RWPE2 (cell line): ENCODE measurements around the gene ARL6IP5.

Experiments
- ATAC-seq: fragments of 200-7000 bp; cut with Tn5 transposase; 3 replicates; pipeline ENCODE4 v1.9.1; 2021; ENCODE audit warnings: low read depth
- DNase-seq: peaks from one replicate; pipeline ENCODE4 v3.0.0-alpha.2; 2020; ENCODE audit warnings: low spot score
- H3K27ac ChIP-seq: fragments of 450-650 bp; 2 replicates; pipeline ENCODE4 v1.5.1; 2017; ENCODE audit warnings: mild to moderate bottlenecking; ENCODE audit not compliant: poor library complexity, severe bottlenecking
- H3K27me3 ChIP-seq: fragments of 250-450 bp; sonication (Bioruptor Pico); 2 replicates; pipeline ENCODE4 v1.5.1; 2021; ENCODE audit warnings: mild to moderate bottlenecking, moderate library complexity; ENCODE audit not compliant: insufficient read depth, poor library complexity, severe bottlenecking
- H3K36me3 ChIP-seq: fragments of 250-450 bp; sonication (Bioruptor Pico); 2 replicates; pipeline ENCODE4 v1.5.1; 2020; ENCODE audit warnings: low read depth, mild to moderate bottlenecking, moderate library complexity
- H3K4me1 ChIP-seq: fragments of 250-450 bp; sonication (Bioruptor Pico); 2 replicates; pipeline ENCODE4 v1.5.1; 2021; ENCODE audit warnings: mild to moderate bottlenecking, moderate library complexity; ENCODE audit not compliant: insufficient read depth, poor library complexity, severe bottlenecking
- H3K4me3 ChIP-seq: fragments of 250-450 bp; sonication (Bioruptor Pico); 2 replicates; pipeline ENCODE4 v1.5.1; 2021; ENCODE audit warnings: mild to moderate bottlenecking, moderate library complexity; ENCODE audit not compliant: severe bottlenecking
- H3K9me3 ChIP-seq: fragments of 250-450 bp; sonication (Bioruptor Pico); 2 replicates; pipeline ENCODE4 v1.5.1; 2021; ENCODE audit warnings: mild to moderate bottlenecking, moderate library complexity; ENCODE audit not compliant: severe bottlenecking
- TF ChIP-seq, protein P1 (sequence below): fragments of 450-650 bp; IDR thresholded peaks from one replicate; pipeline ENCODE4 v1.5.1; 2017; ENCODE audit warnings: mild to moderate bottlenecking, moderate library complexity; ENCODE audit not compliant: poor library complexity, severe bottlenecking

ARL6IP5 gene

DNA sequence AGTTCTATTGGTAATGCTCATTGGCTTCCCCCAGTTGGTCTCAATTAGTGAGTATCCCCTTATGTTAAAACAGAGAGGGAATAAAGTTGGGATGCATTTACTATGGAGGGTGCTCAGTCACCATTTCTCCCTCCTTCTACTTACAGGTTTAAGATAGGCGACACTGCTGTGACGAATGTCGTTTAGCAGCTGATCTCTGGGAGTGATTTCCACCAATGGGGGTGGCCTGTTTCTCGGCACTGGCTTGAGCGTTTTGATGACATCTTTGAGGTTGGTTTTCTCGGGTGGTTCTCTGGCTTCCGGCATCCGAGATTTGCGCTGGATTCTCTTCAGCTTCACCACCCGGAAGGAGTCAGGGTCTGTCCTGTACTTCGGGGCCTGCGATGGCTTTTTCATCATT is 33.8 kb downstream of the ARL6IP5 start:
- Histone ChIP-seq H3K27me3 (no peaks in the 10 kb centered on the region), H3K4me3 (no peak overlapping the region), H3K36me3 (no peaks in the 10 kb centered on the region), H3K9me3 (no peaks in the 10 kb centered on the region), H3K4me1 (peaks cover 12% of the 10 kb centered on the region), H3K27ac (no peak overlapping the region)
- DNase-seq (no peak), ATAC-seq (no peak)
- TF ChIP-seq, protein P1, sequence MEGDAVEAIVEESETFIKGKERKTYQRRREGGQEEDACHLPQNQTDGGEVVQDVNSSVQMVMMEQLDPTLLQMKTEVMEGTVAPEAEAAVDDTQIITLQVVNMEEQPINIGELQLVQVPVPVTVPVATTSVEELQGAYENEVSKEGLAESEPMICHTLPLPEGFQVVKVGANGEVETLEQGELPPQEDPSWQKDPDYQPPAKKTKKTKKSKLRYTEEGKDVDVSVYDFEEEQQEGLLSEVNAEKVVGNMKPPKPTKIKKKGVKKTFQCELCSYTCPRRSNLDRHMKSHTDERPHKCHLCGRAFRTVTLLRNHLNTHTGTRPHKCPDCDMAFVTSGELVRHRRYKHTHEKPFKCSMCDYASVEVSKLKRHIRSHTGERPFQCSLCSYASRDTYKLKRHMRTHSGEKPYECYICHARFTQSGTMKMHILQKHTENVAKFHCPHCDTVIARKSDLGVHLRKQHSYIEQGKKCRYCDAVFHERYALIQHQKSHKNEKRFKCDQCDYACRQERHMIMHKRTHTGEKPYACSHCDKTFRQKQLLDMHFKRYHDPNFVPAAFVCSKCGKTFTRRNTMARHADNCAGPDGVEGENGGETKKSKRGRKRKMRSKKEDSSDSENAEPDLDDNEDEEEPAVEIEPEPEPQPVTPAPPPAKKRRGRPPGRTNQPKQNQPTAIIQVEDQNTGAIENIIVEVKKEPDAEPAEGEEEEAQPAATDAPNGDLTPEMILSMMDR, result no peak

DNA sequence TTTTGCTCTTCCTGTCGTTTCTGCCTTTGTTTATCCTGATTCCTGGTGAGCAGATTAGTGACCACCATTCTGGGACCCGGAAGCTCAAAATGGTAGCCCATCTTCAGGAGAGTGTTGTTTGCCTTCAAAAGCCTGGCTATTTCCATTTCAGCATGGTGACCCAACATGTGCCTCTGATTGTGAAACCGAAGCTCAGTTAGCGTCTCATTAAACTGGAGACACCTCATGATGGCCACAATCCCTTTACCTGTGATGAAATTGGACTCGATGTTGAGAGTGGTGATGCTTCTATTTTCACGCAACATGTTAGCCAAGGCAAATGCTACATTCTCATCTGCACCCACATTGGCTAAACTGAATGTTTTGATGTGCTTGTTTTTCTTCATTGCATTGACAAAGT is 34.4 kb downstream of the ARL6IP5 start:
- no peaks in the 10 kb centered on the region for H3K36me3 ChIP-seq
- no peak overlapping the region for H3K4me3 ChIP-seq
- H3K4me1 ChIP-seq, result peaks cover 12% of the 10 kb centered on the region
- DNase-seq (no peak), ATAC-seq (no peak)
- TF ChIP-seq, protein P1, result no peak
- no peak overlapping the region for H3K27ac ChIP-seq
- no peaks in the 10 kb centered on the region for H3K9me3 ChIP-seq
- H3K27me3 ChIP-seq, result no peaks in the 10 kb centered on the region

DNA sequence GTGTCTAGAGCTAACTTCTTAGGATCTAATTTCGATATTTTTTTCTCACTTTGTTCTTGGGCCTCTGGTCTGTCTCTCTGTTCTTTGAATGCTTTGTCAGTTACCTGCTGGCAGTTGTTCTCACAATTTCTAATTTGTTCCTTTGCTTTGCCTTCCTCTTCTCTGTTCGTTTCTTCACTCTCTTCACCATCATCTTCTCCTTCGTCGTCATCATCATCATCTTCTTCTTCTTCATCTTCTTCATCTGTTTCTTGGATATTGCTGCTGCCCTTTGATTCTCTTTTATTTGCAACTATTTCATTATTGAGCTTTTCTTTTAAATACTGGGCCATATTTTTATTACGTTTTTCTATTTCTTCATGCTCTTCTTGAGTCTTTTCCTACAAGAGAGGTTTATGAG is 34.9 kb downstream of the ARL6IP5 start:
- no peak overlapping the region for H3K4me3 ChIP-seq
- ATAC-seq, result no peak
- H3K9me3 ChIP-seq, result no peaks in the 10 kb centered on the region
- H3K4me1 ChIP-seq, result peaks cover 12% of the 10 kb centered on the region
- no peaks in the 10 kb centered on the region for H3K36me3 ChIP-seq
- DNase-seq, result no peak
- H3K27me3 ChIP-seq, result no peaks in the 10 kb centered on the region
- TF ChIP-seq, protein P1, result no peak
- H3K27ac ChIP-seq, result no peak overlapping the region

DNA sequence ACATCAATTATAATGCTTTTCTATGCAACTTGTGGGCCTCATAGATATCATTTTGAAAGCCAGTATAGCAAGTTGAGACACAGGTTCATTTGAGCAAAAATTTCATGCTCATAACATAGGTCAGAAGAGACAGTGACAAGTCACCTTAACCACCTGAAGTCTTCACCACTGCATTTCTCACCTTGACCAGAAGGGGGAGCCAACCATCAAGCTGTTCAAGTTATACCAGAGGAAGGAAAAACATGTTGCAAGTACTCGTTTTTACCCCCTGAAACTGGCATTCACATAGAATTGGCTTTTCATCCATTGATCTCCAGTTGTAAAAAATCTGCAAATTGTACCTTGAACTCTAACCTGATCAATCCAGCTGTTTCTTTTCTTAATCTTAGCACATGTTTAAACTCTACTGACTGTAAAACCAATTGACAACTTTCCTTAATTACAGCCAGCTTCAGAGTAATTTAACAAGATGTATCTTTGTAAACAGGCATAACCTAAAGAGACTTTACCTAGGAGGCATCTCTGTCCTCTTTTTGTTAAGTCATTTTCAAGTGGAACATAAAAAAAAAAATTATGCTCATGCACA is 36.2 kb downstream of the ARL6IP5 start:
- Histone ChIP-seq H3K4me1 (peaks cover 8% of the 10 kb centered on the region), H3K27me3 (no peaks in the 10 kb centered on the region), H3K27ac (no peak overlapping the region), H3K36me3 (no peaks in the 10 kb centered on the region), H3K9me3 (no peaks in the 10 kb centered on the region), H3K4me3 (no peak overlapping the region)
- no peak for DNase-seq
- TF ChIP-seq, protein P1, result peak; percentile 97
- peak; percentile 74 for ATAC-seq

DNA sequence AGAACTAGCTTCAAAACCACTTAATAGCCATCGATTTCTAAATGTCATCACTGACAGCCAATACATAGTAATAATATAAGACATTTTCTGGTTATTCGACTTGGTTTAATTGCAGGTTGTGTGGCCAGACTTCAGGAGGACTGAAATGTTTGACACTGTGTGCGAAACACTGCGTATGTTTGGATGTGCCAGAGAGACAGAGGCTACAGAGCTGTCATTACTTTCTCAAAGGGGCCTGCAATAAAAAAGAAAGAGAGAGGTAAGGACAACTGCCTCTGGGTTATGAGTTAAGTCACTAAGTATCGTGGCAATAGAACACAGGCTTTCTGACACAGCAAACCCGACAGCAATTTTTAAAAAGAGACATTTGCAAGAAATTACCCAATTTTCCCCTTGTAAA is 36.8 kb downstream of the ARL6IP5 start:
- H3K27ac ChIP-seq, result no peak overlapping the region
- TF ChIP-seq, protein P1, result no peak
- peaks cover 5% of the 10 kb centered on the region for H3K4me1 ChIP-seq
- no peak overlapping the region for H3K4me3 ChIP-seq
- H3K36me3 ChIP-seq, result no peaks in the 10 kb centered on the region
- DNase-seq (no peak), ATAC-seq (no peak)
- no peaks in the 10 kb centered on the region for H3K27me3 ChIP-seq
- H3K9me3 ChIP-seq, result no peaks in the 10 kb centered on the region
